Thyroid gland (tissue), 4 donors: Measurements from ENCODE around the gene TPSB2.

Experiments
- CTCF ChIP-seq, 6 experiments: fragments of 200-600 bp in 3 of 6; fragments of 450-650 bp in 3 of 6; sonication (generic) in 3 of 6; IDR thresholded peaks; one replicate each; pipeline ENCODE4 v1.5.1; 2016 to 2019; ENCODE audit warnings: antibody characterized with exemption in 6 of 6, mild to moderate bottlenecking in 2 of 6, inconsistent platforms in 1 of 6, moderate library complexity in 1 of 6
- POLR2A ChIP-seq, 2 donors: fragments of 450-650 bp; IDR thresholded peaks; one replicate each; pipeline ENCODE4 v1.6.1; 2017; ENCODE audit warnings: antibody characterized with exemption in 2 of 2, mild to moderate bottlenecking in 2 of 2, moderate library complexity in 1 of 2

GRCh38 chr16:1193143-1193824 lies 36.7 kb downstream of the TPSB2 start:
- no peak for TF ChIP-seq CTCF (IDR thresholded peaks at IDR 0.05)
- TF ChIP-seq POLR2A (IDR thresholded peaks at IDR 0.05), result no peak
